ENCODE measurements around the gene HMGN2.
"Not testable (repeated sequence)": the region's sequence is repeated elsewhere in the genome, so short reads cannot be mapped to it uniquely, and the experiment has no call there.

The HMGN2 gene

DNA sequence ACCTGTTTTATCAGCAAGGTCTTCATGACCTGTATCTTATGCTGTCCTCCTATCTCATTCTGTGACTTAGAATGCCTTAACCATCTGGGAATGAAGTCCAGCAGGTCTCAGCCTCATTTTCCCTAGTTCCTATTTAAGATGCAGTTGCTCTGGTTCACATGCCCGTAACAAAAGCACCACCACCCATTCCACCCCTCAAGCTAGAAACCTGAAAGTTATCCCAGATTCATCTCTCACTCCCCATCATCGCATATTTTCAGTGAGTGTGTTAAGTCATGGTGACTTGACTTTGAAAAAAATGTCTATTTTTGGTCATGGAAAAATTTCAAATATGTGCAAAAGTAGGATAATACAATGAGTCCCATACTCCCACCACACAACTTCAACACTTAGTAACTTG, 11.7 kb downstream of the HMGN2 start:
- Mint-ChIP-seq H3K4me1 (peaks cover 6% of the 10 kb centered on the region), H3K4me3 (no peak overlapping the region), H3K36me3 (ENCODE audit: insufficient read depth) (peaks cover 11% of the 10 kb centered on the region), H3K27me3 (no peaks in the 10 kb centered on the region), H3K27ac (ENCODE audit: low read depth) (no peak overlapping the region), H3K9me3 (no peaks in the 10 kb centered on the region)
- DNase-seq (ENCODE audit: low spot score in 2 of 2) (no peak), ATAC-seq (replicated peaks; ENCODE audit: extremely low read depth, poor library complexity, severe bottlenecking) (no peak)

GRCh38 chr1:26490155-26490554, 17.9 kb downstream of the HMGN2 start:
- DNase-seq (ENCODE audit: low spot score in 2 of 2), result no peak
- Mint-ChIP-seq H3K4me1 (peaks cover under 1% of the 10 kb centered on the region), H3K9me3 (no peaks in the 10 kb centered on the region), H3K4me3 (no peak overlapping the region), H3K27me3 (no peaks in the 10 kb centered on the region), H3K36me3 (ENCODE audit: insufficient read depth) (peaks cover 2% of the 10 kb centered on the region), H3K27ac (ENCODE audit: low read depth) (no peak overlapping the region)
- ATAC-seq (replicated peaks; ENCODE audit: extremely low read depth, poor library complexity, severe bottlenecking), result no peak

DNA sequence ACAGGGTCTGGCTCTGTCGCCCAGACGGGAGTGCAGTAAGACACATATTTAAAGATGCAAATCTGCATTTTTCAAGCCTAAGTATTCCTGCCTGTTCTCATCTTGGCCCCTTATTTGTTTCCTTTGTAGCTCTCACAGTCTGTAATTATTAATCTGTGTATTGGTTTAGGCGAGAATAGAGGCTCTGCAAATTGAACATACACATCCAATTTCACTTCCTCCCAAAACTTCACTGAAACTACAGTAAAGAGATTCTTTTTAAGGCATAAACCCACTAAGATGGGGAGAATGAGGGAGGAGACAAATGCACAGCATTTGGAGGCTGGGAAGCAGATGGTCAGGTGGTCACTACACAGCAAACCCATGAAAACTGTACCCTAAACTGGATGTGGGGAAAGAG, 21.0 kb downstream of the HMGN2 start:
- Mint-ChIP-seq H3K27me3 (no peaks in the 10 kb centered on the region), H3K36me3 (ENCODE audit: insufficient read depth) (peaks cover 2% of the 10 kb centered on the region), H3K4me3 (no peak overlapping the region), H3K4me1 (no peaks in the 10 kb centered on the region), H3K9me3 (no peaks in the 10 kb centered on the region), H3K27ac (ENCODE audit: low read depth) (no peak overlapping the region)
- ATAC-seq (replicated peaks; ENCODE audit: extremely low read depth, poor library complexity, severe bottlenecking) (no peak), DNase-seq (ENCODE audit: low spot score in 2 of 2) (no peak)

- Mint-ChIP-seq H3K4me3 (no peak overlapping the region), H3K27ac (ENCODE audit: low read depth) (no peak overlapping the region)
Observed at GRCh38 chr1:26493938-26494337, 21.7 kb downstream of the HMGN2 start.

DNA sequence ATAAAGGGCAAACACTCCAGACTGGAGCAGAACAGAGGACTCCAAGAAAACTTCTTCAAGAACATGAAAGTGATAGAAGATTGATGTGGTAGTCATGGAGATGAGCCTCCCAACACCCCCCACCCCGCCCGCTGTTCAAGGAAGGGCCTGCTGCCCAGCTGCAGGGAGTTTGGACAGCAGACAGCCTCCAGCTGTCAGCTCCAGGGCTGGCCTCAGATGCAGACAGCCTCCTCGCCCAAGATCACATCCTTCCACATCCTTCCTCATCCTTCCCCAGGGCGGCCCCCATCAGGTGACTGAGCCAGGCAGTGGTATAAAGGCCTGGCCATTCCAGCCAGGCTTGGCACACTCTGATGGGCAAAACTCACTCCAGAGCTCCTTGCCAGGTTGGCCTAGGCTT, 24.6 kb downstream of the HMGN2 start:
- H3K9me3 Mint-ChIP-seq, result no peaks in the 10 kb centered on the region
- no peaks in the 10 kb centered on the region for H3K27me3 Mint-ChIP-seq
- ATAC-seq (replicated peaks; ENCODE audit: extremely low read depth, poor library complexity, severe bottlenecking), result no peak
- DNase-seq (ENCODE audit: low spot score in 2 of 2), result no peak
- H3K36me3 Mint-ChIP-seq (ENCODE audit: insufficient read depth), result peaks cover 6% of the 10 kb centered on the region
- H3K27ac Mint-ChIP-seq (ENCODE audit: low read depth), result peak overlapping the region; percentile 70
- H3K4me3 Mint-ChIP-seq, result no peak overlapping the region
- no peaks in the 10 kb centered on the region for H3K4me1 Mint-ChIP-seq

More at GRCh38 chr1:26493938-26494337, 21.7 kb downstream of the HMGN2 start:
- DNase-seq (ENCODE audit: low spot score in 2 of 2) (no peak), ATAC-seq (replicated peaks; ENCODE audit: extremely low read depth, poor library complexity, severe bottlenecking) (no peak)
- H3K36me3 Mint-ChIP-seq (ENCODE audit: insufficient read depth), result peaks cover 3% of the 10 kb centered on the region
- no peaks in the 10 kb centered on the region for H3K9me3 Mint-ChIP-seq
- H3K4me1 Mint-ChIP-seq, result no peaks in the 10 kb centered on the region
- H3K27me3 Mint-ChIP-seq, result no peaks in the 10 kb centered on the region

DNA sequence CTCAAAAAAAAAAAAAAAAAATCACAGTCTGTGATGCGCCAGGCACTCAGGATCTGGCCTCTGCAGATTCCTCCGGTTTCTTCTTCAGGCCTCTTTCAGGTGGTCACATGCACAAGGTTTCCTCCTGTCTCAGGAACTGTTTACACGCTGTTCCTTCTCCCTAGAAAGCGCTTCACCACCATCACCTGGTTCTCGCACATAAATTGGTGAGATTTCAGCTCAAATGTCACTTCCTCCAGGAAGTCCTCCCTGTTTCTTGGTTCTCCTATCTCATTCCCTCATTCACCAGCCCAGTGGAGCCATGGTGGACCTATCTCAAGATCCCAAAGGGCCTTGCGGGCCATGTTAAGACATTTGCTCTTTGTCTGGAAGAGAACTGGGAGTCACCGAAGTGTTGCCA, 26.7 kb downstream of the HMGN2 start:
- Mint-ChIP-seq H3K27me3 (no peaks in the 10 kb centered on the region), H3K4me1 (no peaks in the 10 kb centered on the region), H3K27ac (ENCODE audit: low read depth) (peak overlapping the region; percentile 51), H3K36me3 (ENCODE audit: insufficient read depth) (peaks cover 4% of the 10 kb centered on the region), H3K4me3 (no peak overlapping the region), H3K9me3 (no peaks in the 10 kb centered on the region)
- no peak for ATAC-seq (replicated peaks; ENCODE audit: extremely low read depth, poor library complexity, severe bottlenecking)
- DNase-seq (ENCODE audit: low spot score in 2 of 2), result no peak

GRCh38 chr1:26500488-26501175, 28.4 kb downstream of the HMGN2 start:
- Mint-ChIP-seq H3K27me3 (no peaks in the 10 kb centered on the region), H3K4me3 (peak overlapping the region; percentile 74), H3K27ac (ENCODE audit: low read depth) (peak overlapping the region; percentile 61), H3K36me3 (ENCODE audit: insufficient read depth) (peaks cover 4% of the 10 kb centered on the region), H3K4me1 (no peaks in the 10 kb centered on the region), H3K9me3 (no peaks in the 10 kb centered on the region)
- peak; percentile 75 to 77 for DNase-seq (ENCODE audit: low spot score in 2 of 2)
- ATAC-seq (replicated peaks; ENCODE audit: extremely low read depth, poor library complexity, severe bottlenecking), result peak; percentile 74

DNA sequence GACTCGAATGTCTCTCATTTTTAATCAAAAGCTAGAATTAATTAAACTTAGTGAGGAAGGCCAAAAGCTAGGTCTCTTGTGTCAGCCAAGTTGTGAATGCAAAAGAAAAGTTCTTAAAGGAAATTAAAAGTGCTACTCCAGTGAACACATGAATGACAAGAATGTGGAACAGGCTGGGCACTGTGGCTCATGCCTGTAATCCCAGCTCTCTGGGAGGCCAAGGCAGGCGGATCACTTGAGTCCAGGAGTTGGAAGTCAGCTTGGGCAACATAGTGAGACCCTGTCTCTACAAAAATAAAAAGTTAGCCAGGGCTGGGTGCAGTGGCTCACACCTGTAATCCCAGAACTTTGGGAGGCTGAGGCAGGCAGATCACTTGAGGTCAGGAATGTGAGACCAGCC, 38.5 kb downstream of the HMGN2 start:
- not testable (repeated sequence) for H3K27ac Mint-ChIP-seq (ENCODE audit: low read depth); H3K9me3 Mint-ChIP-seq; H3K4me3 Mint-ChIP-seq; H3K4me1 Mint-ChIP-seq; DNase-seq (ENCODE audit: low spot score in 2 of 2); H3K27me3 Mint-ChIP-seq; ATAC-seq (replicated peaks; ENCODE audit: extremely low read depth, poor library complexity, severe bottlenecking); H3K36me3 Mint-ChIP-seq (ENCODE audit: insufficient read depth)

DNA sequence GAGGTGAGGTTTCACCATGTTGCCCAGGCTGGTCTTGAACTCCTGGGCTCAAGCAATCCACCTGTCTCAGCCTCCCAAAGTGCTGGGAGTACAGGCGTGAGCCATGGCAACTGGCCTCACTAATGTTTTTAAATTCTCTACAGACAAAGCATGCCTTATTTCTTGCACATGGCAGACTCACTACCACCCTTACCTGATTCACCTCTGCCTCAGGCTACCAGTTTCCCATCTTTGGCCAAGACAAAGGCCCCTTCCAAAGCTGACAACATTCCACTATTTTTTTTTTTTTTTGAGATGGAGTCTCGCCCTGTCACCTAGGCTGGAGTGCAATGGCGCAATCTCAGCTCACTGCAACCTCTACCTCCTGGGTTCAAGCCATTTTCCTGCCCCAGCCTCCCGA, 43.6 kb downstream of the HMGN2 start:
- not testable (repeated sequence) for H3K27ac Mint-ChIP-seq (ENCODE audit: low read depth); DNase-seq (ENCODE audit: low spot score in 2 of 2); H3K4me1 Mint-ChIP-seq; ATAC-seq (replicated peaks; ENCODE audit: extremely low read depth, poor library complexity, severe bottlenecking); H3K36me3 Mint-ChIP-seq (ENCODE audit: insufficient read depth); H3K4me3 Mint-ChIP-seq; H3K9me3 Mint-ChIP-seq; H3K27me3 Mint-ChIP-seq

DNA sequence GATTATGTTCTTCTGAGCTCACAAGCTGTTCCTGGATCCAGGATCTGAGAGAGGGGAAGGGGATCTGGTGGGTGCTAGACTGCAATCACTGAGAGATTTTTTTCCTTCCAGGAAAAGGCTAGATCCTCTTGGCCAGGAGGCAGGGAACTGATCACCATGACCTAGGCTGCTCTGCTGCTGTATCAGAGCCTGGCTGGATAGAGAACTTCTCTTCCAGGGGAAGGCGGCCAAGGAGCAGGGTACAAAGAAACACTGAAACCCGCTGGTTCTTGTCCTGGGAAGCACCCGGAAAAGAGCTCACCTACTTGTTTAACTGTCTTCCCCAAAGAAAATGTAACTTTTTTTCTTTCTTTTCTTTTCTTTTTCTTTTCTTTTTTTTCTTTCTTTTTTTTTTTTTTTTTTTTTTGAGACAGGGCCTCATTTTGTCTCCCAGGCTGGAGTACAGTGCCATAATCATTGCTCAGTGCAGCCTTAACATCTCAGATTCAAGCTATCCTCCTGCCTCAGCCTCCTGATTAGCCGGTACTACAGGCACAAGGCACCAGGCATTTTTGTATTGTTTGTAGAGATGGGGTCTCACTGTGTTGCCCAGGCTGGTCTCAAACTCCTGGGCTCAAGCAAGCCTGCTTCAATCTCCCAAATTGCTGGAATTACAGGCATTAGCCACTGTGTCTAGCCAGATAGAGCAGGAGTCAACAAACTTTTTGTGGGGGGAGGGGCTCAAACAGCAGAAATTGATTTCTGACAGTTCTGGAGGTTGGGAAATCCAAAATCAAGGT, 44.9 kb downstream of the HMGN2 start:
- no peaks in the 10 kb centered on the region for H3K4me1 Mint-ChIP-seq
- H3K36me3 Mint-ChIP-seq (ENCODE audit: insufficient read depth), result no peaks in the 10 kb centered on the region
- no peak overlapping the region for H3K27ac Mint-ChIP-seq (ENCODE audit: low read depth)

DNA sequence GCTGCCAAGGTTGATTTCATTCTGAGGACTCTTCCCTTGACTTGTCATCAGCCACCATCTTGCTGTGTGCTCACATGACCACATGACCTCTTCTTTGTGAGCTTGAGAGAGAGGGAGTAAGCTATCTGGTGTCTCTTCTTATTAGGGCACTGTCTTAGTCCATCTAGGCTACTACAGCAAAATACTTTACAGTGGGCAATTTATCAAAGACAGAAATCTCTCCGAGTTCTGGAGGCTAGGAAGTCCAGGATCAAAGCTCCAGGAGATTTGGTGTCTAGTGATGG, 45.5 kb downstream of the HMGN2 start:
- Mint-ChIP-seq H3K36me3 (ENCODE audit: insufficient read depth) (no peaks in the 10 kb centered on the region), H3K9me3 (no peaks in the 10 kb centered on the region), H3K27me3 (no peaks in the 10 kb centered on the region), H3K4me1 (no peaks in the 10 kb centered on the region), H3K27ac (ENCODE audit: low read depth) (no peak overlapping the region), H3K4me3 (no peak overlapping the region)
- ATAC-seq (replicated peaks; ENCODE audit: extremely low read depth, poor library complexity, severe bottlenecking) (no peak), DNase-seq (ENCODE audit: low spot score in 2 of 2) (no peak)

More for the DNA sequence above, 44.9 kb downstream of the HMGN2 start:
- no peak for ATAC-seq (replicated peaks; ENCODE audit: extremely low read depth, poor library complexity, severe bottlenecking)
- no peaks in the 10 kb centered on the region for H3K27me3 Mint-ChIP-seq
- H3K9me3 Mint-ChIP-seq, result no peaks in the 10 kb centered on the region
- H3K4me3 Mint-ChIP-seq, result no peak overlapping the region
- no peak for DNase-seq (ENCODE audit: low spot score in 2 of 2)

DNA sequence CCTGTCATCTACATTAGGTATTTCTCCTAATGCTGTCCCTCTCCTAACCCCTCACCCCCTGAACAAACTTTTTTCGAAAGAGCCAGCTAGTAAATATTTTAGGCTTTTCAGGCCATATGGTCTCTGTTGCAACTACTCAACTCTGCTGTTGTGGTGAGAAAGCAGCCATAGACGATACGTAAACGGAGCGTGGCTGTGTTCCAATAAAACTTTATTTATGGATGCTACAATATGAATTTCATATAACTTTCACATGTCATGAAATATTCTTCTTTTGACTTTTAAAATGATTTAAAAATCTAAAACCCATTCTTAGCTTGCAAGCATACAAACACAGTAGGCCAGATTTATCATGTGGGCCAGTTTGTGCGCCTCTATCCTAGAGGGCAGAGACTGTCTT, 46.1 kb downstream of the HMGN2 start:
- Mint-ChIP-seq H3K4me1 (no peaks in the 10 kb centered on the region), H3K4me3 (no peak overlapping the region), H3K36me3 (ENCODE audit: insufficient read depth) (no peaks in the 10 kb centered on the region), H3K27me3 (no peaks in the 10 kb centered on the region), H3K27ac (ENCODE audit: low read depth) (no peak overlapping the region), H3K9me3 (no peaks in the 10 kb centered on the region)
- ATAC-seq (replicated peaks; ENCODE audit: extremely low read depth, poor library complexity, severe bottlenecking) (no peak), DNase-seq (ENCODE audit: low spot score in 2 of 2) (no peak)

DNA sequence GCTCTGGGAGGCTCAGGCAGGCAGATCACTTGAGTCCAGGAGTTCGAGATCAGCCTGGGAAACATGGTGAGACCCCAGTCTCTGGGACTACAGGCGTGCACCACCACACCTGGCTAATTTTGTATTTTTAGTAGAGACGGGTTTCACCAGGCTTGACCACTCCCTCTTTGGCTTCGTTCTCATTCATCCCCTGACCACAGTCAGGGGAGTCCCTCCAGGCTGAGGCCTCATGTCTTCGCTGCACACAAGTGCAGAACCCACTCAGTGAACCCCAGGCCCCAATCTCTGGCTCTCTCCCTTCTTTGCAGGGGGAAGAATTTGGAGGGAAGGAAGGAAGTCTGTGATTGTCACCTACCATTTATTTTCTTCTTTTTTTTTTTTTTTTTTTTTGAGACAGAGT, 48.1 kb downstream of the HMGN2 start:
- DNase-seq (ENCODE audit: low spot score in 2 of 2), result no peak
- Mint-ChIP-seq H3K9me3 (no peaks in the 10 kb centered on the region), H3K4me3 (no peak overlapping the region), H3K36me3 (ENCODE audit: insufficient read depth) (no peaks in the 10 kb centered on the region), H3K27ac (ENCODE audit: low read depth) (no peak overlapping the region), H3K4me1 (no peaks in the 10 kb centered on the region), H3K27me3 (peaks cover 12% of the 10 kb centered on the region)
- no peak for ATAC-seq (replicated peaks; ENCODE audit: extremely low read depth, poor library complexity, severe bottlenecking)

Measured in central memory CD8-positive, alpha-beta T cell (primary cell).